ENCODE results near the gene PRSS8. TPM values are rescaled to one million over a fixed set of nuclear protein-coding genes. Genes with fewer than 3 reads are reported as not detected.

The PRSS8 gene
- total and polyA plus RNA-seq, 4 donors: 0.10 to 1.5 (median 0.70) TPM

DNA sequence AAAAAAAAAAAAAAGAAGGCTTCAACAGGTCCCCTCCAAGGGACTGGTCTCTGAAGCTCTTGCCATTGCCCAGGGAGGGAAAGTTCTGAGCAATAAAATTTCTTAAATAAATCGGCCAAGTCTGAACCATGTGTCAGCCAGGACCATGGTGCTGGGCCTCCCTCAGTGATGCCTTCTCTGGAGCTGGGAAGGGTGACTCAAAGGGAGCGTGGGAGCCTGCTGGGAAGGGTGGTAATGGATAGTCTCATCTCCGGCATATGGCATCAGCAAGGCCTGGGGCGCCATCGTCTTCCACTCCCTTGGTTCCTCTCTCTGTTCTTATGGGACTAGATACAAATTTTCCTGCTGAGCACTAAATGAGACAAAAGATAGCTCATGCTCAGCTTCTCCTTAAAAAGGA is 43.2 kb downstream of the PRSS8 start:
- Histone ChIP-seq H3K9me3 (ENCODE audit: control insufficient read depth, insufficient read depth, low read length) (no peaks in the 10 kb centered on the region), H3K4me3 (ENCODE audit: low read depth, low read length) (no peak overlapping the region), H3K27me3 (ENCODE audit: control insufficient read depth, insufficient read depth, low read length) (no peaks in the 10 kb centered on the region), H3K36me3 (ENCODE audit: control insufficient read depth, insufficient read depth, low read length) (peaks cover 42% of the 10 kb centered on the region), H3K27ac (ENCODE audit: low read depth, low read length) (no peak overlapping the region), H3K4me1 (ENCODE audit: control insufficient read depth, insufficient read depth, low read length) (peaks cover 33% of the 10 kb centered on the region)
- 92% methylated on average over 5 of the region's 5 CpGs for WGBS (ENCODE audit: insufficient coverage)
- no peak for DNase-seq (ENCODE audit: low read depth in 4 of 6, low spot score in 6 of 6)

GRCh38 chr16:31090540-31090939 is 45.0 kb downstream of the PRSS8 start:
- no peaks in the 10 kb centered on the region for H3K9me3 ChIP-seq (ENCODE audit: control insufficient read depth, insufficient read depth, low read length)
- no peaks in the 10 kb centered on the region for H3K27me3 ChIP-seq (ENCODE audit: control insufficient read depth, insufficient read depth, low read length)
- H3K36me3 ChIP-seq (ENCODE audit: control insufficient read depth, insufficient read depth, low read length): peaks cover 60% of the 10 kb centered on the region
- H3K27ac ChIP-seq (ENCODE audit: low read depth, low read length): no peak overlapping the region
- no peak for DNase-seq (ENCODE audit: low read depth in 4 of 6, low spot score in 6 of 6)
- 75% methylated on average over 1 of the region's 2 CpGs for WGBS (ENCODE audit: insufficient coverage)
- peaks cover 39% of the 10 kb centered on the region for H3K4me1 ChIP-seq (ENCODE audit: control insufficient read depth, insufficient read depth, low read length)
- H3K4me3 ChIP-seq (ENCODE audit: low read depth, low read length): no peak overlapping the region

DNA sequence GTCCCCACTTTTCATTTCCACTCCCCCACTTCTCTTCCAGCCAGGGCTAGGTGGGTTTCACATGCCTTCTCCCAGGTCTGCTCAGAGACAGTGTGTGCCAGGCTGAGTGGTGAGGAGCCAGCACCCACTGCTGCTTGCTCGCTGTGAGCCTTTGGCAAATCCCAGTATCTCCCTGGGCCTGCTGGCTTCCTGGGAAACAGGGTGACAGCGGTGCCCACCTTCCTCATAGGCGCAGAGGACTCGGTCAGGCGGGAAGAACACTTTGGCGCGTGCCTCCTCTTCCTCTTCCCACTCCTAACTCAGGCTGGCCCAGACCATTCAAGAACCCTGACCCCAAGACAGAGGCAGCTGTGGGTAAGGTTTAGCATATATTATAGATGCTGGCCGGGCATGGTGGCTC is 46.3 kb downstream of the PRSS8 start:
- Histone ChIP-seq H3K4me3 (ENCODE audit: low read depth, low read length) (no peak overlapping the region), H3K27me3 (ENCODE audit: control insufficient read depth, insufficient read depth, low read length) (no peaks in the 10 kb centered on the region), H3K36me3 (ENCODE audit: control insufficient read depth, insufficient read depth, low read length) (peaks cover 74% of the 10 kb centered on the region), H3K27ac (ENCODE audit: low read depth, low read length) (peak overlapping the region; percentile 90), H3K4me1 (ENCODE audit: control insufficient read depth, insufficient read depth, low read length) (peaks cover 32% of the 10 kb centered on the region), H3K9me3 (ENCODE audit: control insufficient read depth, insufficient read depth, low read length) (no peaks in the 10 kb centered on the region)
- DNase-seq (ENCODE audit: low read depth in 4 of 6, low spot score in 6 of 6): no peak
- 87% methylated on average over 2 of the region's 8 CpGs for WGBS (ENCODE audit: insufficient coverage)

- peak within 1 kb of the TSS; percentile 90 for H3K27ac ChIP-seq (ENCODE audit: low read depth, low read length)
- peaks cover 26% of the 10 kb centered on the region for H3K4me1 ChIP-seq (ENCODE audit: control insufficient read depth, insufficient read depth, low read length)
- no peaks in the 10 kb centered on the region for H3K27me3 ChIP-seq (ENCODE audit: control insufficient read depth, insufficient read depth, low read length)
- DNase-seq (ENCODE audit: low read depth in 4 of 6, low spot score in 6 of 6): peak in 1 of 6 donors; percentile 46
- WGBS (ENCODE audit: insufficient coverage): 79% methylated on average over 12 of the region's 15 CpGs
- H3K36me3 ChIP-seq (ENCODE audit: control insufficient read depth, insufficient read depth, low read length): peaks cover 79% of the 10 kb centered on the region
- no peak within 1 kb of the TSS for H3K4me3 ChIP-seq (ENCODE audit: low read depth, low read length)
- no peaks in the 10 kb centered on the region for H3K9me3 ChIP-seq (ENCODE audit: control insufficient read depth, insufficient read depth, low read length)
Measured at GRCh38 chr16:31088459-31089183, 46.9 kb downstream of the PRSS8 start, which contains the start of gene PRSS53. Gene PRSS53 (minus strand): TSS chr16:31088943. CDS start chr16:31088809, 134 bp downstream.

- DNase-seq (ENCODE audit: low read depth in 4 of 6, low spot score in 6 of 6): peak in 1 of 6 donors; percentile 46
- Histone ChIP-seq H3K36me3 (ENCODE audit: control insufficient read depth, insufficient read depth, low read length) (peaks cover 86% of the 10 kb centered on the region), H3K27me3 (ENCODE audit: control insufficient read depth, insufficient read depth, low read length) (no peaks in the 10 kb centered on the region), H3K4me1 (ENCODE audit: control insufficient read depth, insufficient read depth, low read length) (peaks cover 20% of the 10 kb centered on the region), H3K4me3 (ENCODE audit: low read depth, low read length) (no peak overlapping the region), H3K27ac (ENCODE audit: low read depth, low read length) (peak overlapping the region; percentile 90), H3K9me3 (ENCODE audit: control insufficient read depth, insufficient read depth, low read length) (no peaks in the 10 kb centered on the region)
- WGBS (ENCODE audit: insufficient coverage): no CpG with 5 or more reads among the region's 5 CpGs
Measured at GRCh38 chr16:31087971-31088370, 47.6 kb downstream of the PRSS8 start.

- H3K27me3 ChIP-seq (ENCODE audit: control insufficient read depth, insufficient read depth, low read length): no peaks in the 10 kb centered on the region
- H3K27ac ChIP-seq (ENCODE audit: low read depth, low read length): peak overlapping the region; percentile 90
- H3K4me1 ChIP-seq (ENCODE audit: control insufficient read depth, insufficient read depth, low read length): peaks cover 17% of the 10 kb centered on the region
- peaks cover 91% of the 10 kb centered on the region for H3K36me3 ChIP-seq (ENCODE audit: control insufficient read depth, insufficient read depth, low read length)
- no peak for DNase-seq (ENCODE audit: low read depth in 4 of 6, low spot score in 6 of 6)
- no peak overlapping the region for H3K4me3 ChIP-seq (ENCODE audit: low read depth, low read length)
- no peaks in the 10 kb centered on the region for H3K9me3 ChIP-seq (ENCODE audit: control insufficient read depth, insufficient read depth, low read length)
- 75% methylated on average over 5 of the region's 8 CpGs for WGBS (ENCODE audit: insufficient coverage)
Measured at GRCh38 chr16:31087481-31087880, 48.0 kb downstream of the PRSS8 start.

GRCh38 chr16:31086629-31086906 is 49.0 kb downstream of the PRSS8 start:
- Histone ChIP-seq H3K27me3 (ENCODE audit: control insufficient read depth, insufficient read depth, low read length) (no peaks in the 10 kb centered on the region), H3K4me1 (ENCODE audit: control insufficient read depth, insufficient read depth, low read length) (peaks cover 22% of the 10 kb centered on the region), H3K9me3 (ENCODE audit: control insufficient read depth, insufficient read depth, low read length) (no peaks in the 10 kb centered on the region), H3K4me3 (ENCODE audit: low read depth, low read length) (no peak overlapping the region), H3K36me3 (ENCODE audit: control insufficient read depth, insufficient read depth, low read length) (peaks cover 98% of the 10 kb centered on the region), H3K27ac (ENCODE audit: low read depth, low read length) (no peak overlapping the region)
- DNase-seq (ENCODE audit: low read depth in 4 of 6, low spot score in 6 of 6): no peak
- WGBS (ENCODE audit: insufficient coverage): 78% methylated on average over 6 of the region's 6 CpGs

- Histone ChIP-seq H3K27ac (ENCODE audit: low read depth, low read length) (no peak overlapping the region), H3K4me1 (ENCODE audit: control insufficient read depth, insufficient read depth, low read length) (peaks cover 23% of the 10 kb centered on the region), H3K27me3 (ENCODE audit: control insufficient read depth, insufficient read depth, low read length) (no peaks in the 10 kb centered on the region), H3K4me3 (ENCODE audit: low read depth, low read length) (no peak overlapping the region), H3K36me3 (ENCODE audit: control insufficient read depth, insufficient read depth, low read length) (peaks cover 98% of the 10 kb centered on the region), H3K9me3 (ENCODE audit: control insufficient read depth, insufficient read depth, low read length) (no peaks in the 10 kb centered on the region)
- no peak for DNase-seq (ENCODE audit: low read depth in 4 of 6, low spot score in 6 of 6)
- WGBS (ENCODE audit: insufficient coverage): 71% methylated on average over 15 of the region's 18 CpGs
Measured at GRCh38 chr16:31085873-31086628, 49.5 kb downstream of the PRSS8 start.

DNA sequence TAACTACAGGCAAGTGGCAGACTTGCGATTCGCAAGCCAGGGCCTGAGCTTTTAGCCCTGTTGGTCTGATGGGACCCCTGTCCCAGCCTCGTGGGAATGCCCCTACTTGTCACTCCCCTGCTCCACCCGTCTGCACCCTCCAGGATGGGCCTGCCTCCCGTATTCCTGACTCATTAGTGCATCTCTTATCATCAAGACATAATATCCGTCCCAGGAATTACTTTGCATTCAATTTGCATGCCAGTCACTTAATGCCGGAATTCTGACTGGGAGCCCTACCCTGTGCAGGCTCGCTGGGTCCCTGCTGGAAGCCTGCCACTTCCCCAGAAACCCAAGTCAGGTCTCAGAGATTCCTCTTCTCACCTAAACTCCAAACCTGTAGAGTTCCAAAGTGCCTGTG is 50.1 kb downstream of the PRSS8 start:
- Histone ChIP-seq H3K9me3 (ENCODE audit: control insufficient read depth, insufficient read depth, low read length) (no peaks in the 10 kb centered on the region), H3K4me3 (ENCODE audit: low read depth, low read length) (no peak overlapping the region), H3K27ac (ENCODE audit: low read depth, low read length) (no peak overlapping the region), H3K36me3 (ENCODE audit: control insufficient read depth, insufficient read depth, low read length) (peaks cover 98% of the 10 kb centered on the region), H3K4me1 (ENCODE audit: control insufficient read depth, insufficient read depth, low read length) (peaks cover 27% of the 10 kb centered on the region), H3K27me3 (ENCODE audit: control insufficient read depth, insufficient read depth, low read length) (no peaks in the 10 kb centered on the region)
- WGBS (ENCODE audit: insufficient coverage): 74% methylated on average over 8 of the region's 8 CpGs
- no peak for DNase-seq (ENCODE audit: low read depth in 4 of 6, low spot score in 6 of 6)
